ENCODE results near the gene PTPRA.
A peak's percentile ranks its signal among the peaks of the same experiment; 100 is the strongest.
"Not testable (repeated sequence)": the region's sequence is repeated elsewhere in the genome, so short reads cannot be mapped to it uniquely, and the experiment has no call there.

Gene PTPRA

GRCh38 chr20:3045816-3046676 lies 172.8 kb downstream of the PTPRA start, which contains the start of gene MRPS26:
TSS of gene MRPS26 (plus strand) at chr20:3046052. CDS start at chr20:3046069, 17 bp downstream.
- peak; percentile 62 for DNase-seq

DNA sequence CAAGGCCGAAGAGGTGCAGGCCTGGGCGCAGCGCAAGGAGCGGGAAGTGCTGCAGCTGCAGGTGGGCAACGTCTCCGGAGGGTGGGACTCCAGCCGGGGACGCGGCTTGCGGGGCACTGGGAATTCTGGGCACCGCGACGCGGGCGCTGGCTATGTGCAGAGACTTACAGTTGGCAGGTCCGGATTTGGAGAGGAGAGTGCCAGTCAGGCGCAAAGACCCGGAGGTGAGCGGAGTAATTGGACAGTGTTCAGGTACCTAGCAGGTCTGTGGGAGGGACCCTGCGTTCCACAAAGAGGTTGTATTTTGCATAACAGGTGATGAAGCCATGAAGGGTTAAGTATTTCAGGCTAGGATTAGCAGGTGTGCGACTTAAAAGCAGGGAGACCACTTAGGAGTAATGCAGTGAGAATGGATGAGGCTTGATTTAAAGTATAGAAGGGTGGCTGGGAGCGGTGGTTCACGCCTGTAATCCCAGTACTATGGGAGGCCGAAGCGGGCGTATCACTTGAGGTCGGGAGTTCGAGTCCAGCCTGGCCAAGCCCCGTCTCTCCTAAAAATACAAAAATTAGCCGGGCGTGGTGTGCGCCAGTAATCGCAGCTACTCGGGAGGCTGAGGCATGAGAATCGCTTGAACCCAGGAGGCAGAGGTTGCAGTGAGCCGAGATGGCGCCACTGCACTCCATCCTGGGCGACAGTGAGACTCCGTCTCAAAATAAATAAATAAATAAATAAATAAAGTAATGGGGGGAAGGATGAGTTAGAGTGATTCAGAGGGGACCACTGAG lies 173.6 kb downstream of the PTPRA start:
- no peak for DNase-seq

GRCh38 chr20:3047486-3048419 lies 174.5 kb downstream of the PTPRA start:
- no peak for DNase-seq

GRCh38 chr20:3051385-3052019 lies 178.2 kb downstream of the PTPRA start:
- DNase-seq: no peak

DNA sequence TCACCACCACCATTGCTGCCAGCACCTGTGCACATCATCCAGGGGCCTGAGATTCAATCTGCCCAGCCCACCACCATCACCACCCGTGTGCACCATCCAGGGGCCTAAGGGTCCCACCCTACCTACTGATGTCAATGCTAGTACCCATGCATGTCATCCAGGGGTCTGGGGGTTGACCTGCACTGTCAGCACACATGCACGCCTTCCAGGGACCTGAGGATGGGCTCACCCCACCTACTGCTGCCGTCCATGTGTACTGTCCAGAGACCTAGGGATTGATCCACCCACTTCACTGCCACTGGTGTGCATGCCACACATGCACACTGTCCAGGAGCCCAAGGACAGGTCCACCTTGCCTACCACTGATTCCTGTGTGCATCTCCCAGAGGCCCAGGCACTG lies 186.2 kb downstream of the PTPRA start:
- no peak for DNase-seq

DNA sequence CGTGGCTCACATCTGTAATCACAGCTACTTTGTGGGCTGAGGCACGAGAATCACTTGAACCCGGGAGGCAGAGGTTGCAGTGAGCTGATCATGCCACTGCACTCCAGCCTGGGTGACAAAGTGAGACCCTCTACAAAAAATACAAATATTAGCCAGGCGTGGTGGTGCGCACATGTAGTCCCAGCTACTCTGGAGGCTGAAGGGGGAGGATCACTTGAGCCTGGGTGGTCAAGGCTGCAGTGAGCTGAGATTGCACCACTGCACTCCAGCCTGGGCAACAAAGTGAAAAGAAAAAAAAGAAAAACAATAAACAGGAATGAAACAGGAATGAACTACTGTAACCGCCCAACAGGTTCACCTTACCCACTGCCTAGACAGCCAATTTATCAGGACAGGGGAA lies 190.8 kb downstream of the PTPRA start:
- not testable (repeated sequence) for DNase-seq

- DNase-seq: no peak
Measured at GRCh38 chr20:3067139-3068014, 194.1 kb downstream of the PTPRA start.

GRCh38 chr20:3068075-3068474 lies 194.8 kb downstream of the PTPRA start:
- DNase-seq: no peak

DNA sequence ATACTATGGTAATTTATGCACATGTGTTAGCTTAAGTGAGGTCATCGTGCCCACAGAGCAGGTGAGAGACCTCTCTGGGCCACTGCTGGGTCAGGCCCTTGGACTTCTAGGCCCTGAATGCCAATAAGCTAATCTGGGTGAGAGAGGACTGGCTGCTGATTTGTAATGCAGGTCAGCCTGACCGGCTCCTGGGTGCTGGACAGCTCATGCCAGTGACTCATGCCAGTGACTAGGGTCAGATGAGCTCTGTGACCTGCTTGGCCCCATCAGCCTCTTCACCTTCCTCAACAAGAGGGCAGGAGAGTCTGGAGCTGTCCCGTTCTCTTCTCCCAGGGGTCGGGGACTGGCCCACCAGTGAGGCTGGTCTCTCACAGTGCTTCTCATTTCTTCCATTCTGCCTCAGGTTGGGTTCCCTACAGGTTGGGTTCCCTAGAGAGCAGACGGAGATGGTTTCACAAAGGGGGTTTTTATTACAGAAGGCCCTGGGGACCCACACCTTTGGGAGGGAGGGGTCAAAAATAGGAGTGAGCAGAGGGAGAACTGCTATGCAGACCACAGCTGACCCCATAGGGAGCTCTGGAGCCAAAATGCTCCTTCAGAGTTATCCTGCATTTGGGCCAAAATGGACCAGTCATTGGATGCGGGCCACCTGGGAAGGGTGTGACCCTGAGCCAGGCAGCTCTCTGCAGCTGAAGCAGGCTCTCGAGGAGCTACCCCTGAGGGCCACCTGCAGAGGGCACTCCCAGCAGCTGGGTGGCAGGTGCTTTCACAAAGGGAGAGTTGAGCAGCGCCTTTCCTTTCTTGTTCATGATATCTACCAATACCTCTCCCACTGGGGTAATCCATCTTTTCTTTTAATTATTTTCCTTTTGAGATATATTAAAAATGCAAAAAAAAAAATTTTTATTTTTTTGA lies 196.0 kb downstream of the PTPRA start:
- peak; percentile 37 for DNase-seq

DNA sequence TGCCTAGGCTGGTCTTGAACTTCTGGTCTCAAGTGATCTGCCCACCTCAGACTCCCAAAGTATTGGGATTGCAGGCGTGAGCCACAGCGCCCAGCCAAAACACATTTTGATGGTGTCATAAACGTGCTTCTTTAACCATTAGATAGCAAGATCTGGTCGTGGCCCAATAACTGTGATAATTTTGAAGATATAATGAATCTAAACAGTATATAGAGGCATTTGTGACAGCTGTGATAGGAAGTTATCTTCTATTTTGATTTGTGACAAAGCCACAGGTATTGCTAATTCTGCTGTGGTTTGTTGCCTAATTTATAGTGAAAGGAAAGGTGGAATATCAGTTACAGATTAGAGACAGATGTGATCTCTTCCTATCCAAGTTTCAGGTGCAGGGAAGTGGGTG lies 197.4 kb downstream of the PTPRA start:
- DNase-seq: no peak

GRCh38 chr20:3071266-3071609 lies 198.0 kb downstream of the PTPRA start:
- DNase-seq: no peak

DNA sequence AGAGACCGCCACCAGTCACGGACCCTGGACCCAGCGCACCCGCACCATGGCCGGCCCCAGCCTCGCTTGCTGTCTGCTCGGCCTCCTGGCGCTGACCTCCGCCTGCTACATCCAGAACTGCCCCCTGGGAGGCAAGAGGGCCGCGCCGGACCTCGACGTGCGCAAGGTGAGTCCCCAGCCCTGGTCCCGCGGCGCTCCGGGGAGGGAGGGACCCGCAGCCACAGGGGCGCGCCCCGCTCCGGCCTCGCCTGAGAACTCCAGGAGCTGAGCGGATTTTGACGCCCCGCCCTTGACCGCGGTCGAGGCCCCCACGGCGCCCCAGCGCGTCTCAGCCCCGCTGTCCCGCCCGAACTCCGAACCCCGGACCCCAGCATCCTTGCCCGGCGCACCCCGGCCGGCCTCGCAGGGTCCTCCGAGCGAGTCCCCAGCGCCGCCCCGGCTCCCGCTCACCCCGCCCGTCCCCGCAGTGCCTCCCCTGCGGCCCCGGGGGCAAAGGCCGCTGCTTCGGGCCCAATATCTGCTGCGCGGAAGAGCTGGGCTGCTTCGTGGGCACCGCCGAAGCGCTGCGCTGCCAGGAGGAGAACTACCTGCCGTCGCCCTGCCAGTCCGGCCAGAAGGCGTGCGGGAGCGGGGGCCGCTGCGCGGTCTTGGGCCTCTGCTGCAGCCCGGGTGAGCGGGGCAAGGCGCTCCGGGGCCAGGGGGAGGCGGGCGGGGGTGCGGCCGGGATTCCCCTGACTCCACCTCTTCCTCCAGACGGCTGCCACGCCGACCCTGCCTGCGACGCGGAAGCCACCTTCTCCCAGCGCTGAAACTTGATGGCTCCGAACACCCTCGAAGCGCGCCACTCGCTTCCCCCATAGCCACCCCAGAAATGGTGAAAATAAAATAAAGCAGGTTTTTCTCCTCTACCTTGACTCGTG lies 198.6 kb downstream of the PTPRA start, which contains the start of gene OXT:
TSS of gene OXT (plus strand) at position 11 of the 920 bp plus-strand sequence. CDS start at position 47, 36 bp downstream.
- DNase-seq: peak; percentile 58

GRCh38 chr20:3072530-3073250 lies 199.4 kb downstream of the PTPRA start:
- DNase-seq: no peak

- DNase-seq: not testable (repeated sequence)
Measured at GRCh38 chr20:3073251-3073643, 200.0 kb downstream of the PTPRA start.

GRCh38 chr20:3074812-3075211 lies 201.5 kb downstream of the PTPRA start:
- no peak for DNase-seq

DNA sequence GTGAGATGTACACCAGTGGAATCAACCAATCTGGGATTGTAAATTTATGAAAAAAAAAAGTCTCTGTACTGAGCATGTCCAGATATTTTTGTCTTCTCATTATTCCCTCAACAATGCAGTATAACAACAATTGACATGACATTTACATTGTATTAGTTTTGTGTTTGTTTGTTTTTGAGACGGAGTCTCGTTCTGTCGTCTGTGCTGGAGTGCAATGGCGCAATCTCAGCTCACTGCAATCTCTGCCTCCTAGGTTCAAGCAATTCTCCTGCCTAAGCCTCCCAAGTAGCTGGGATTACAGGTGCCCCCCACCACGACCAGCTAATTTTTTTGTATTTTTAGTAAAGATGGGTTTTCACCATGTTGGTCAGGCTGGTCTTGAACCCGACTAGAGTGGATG lies 202.0 kb downstream of the PTPRA start:
- DNase-seq: not testable (repeated sequence)

DNA sequence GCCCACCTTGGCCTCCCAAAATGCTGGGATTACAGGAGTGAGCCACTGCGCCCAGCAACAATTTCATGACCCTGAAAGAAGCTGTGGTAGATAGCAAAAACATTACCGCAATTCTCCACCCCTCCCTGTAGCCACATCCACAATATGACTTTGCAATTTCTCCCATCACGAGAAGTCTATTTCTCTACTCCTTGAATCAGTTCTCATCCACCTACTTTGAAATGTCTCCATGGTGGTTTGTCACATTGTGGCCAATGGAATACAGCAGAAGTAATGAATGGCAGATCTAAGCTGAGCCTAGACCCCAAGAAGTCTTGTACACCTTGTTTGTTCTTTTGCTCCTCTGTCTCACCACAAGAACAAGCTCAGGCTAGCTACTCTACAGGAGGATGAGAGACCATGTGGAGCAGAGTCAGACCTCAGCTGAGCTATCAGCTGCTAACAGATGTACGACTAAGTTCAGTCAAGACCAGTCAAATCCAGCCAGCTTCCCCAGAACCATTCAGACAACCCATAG lies 204.4 kb downstream of the PTPRA start:
- DNase-seq: no peak

GRCh38 chr20:3080939-3081388 lies 207.7 kb downstream of the PTPRA start:
- no peak for DNase-seq

All from activated CD4-positive, alpha-beta T cell treated with anti-CD3 and anti-CD28 coated beads for 1 hour (primary cell).